Neural cell (in vitro differentiated cells): Measurements from ENCODE around the gene NALCN. TPM values are rescaled to one million over a fixed set of nuclear protein-coding genes. Genes with fewer than 3 reads are reported as not detected.

ENCODE experiments used
- H2AFZ ChIP-seq: fragments of 200-600, 300-800 bp; sonication (generic), shearing (Covaris generic); 2 replicates; pipeline ENCODE4 v1.6.0; 2014; ENCODE audit warnings: low read depth, mild to moderate bottlenecking, antibody characterized with exemption, low read length, moderate library complexity
- H3F3A ChIP-seq: fragments of 200-600 bp; shearing (Covaris generic); 2 replicates; pipeline ENCODE4 v1.6.1; 2016; ENCODE audit warnings: mild to moderate bottlenecking, moderate library complexity, mixed read lengths, antibody characterized with exemption, low read length; ENCODE audit not compliant: insufficient read depth, poor library complexity, severe bottlenecking
- H3K27ac ChIP-seq: fragments of 200-600, 300-800 bp; sonication (generic), shearing (Covaris generic); 2 replicates; pipeline ENCODE4 v1.5.1; 2014; ENCODE audit warnings: mild to moderate bottlenecking, low read length, moderate library complexity
- H3K27me3 ChIP-seq: fragments of 300-800, 200-600 bp; sonication (generic), shearing (Covaris generic); 2 replicates; pipeline ENCODE4 v1.6.0; 2014; ENCODE audit warnings: mild to moderate bottlenecking, low read depth, low read length, moderate library complexity; ENCODE audit not compliant: insufficient read depth
- H3K36me3 ChIP-seq: fragments of 300-800, 200-600 bp; sonication (generic), shearing (Covaris generic); 2 replicates; pipeline ENCODE4 v1.5.1; 2014; ENCODE audit warnings: mild to moderate bottlenecking, antibody characterized with exemption, low read length, moderate library complexity; ENCODE audit not compliant: insufficient read depth
- H3K4me2 ChIP-seq: fragments of 300-800, 200-600 bp; sonication (generic), shearing (Covaris generic); 2 replicates; pipeline ENCODE4 v1.6.0; 2014; ENCODE audit warnings: mild to moderate bottlenecking, low read length
- H3K4me3 ChIP-seq: fragments of 300-800, 200-600 bp; sonication (generic), shearing (Covaris generic); 2 replicates; pipeline ENCODE4 v1.5.1; 2014; ENCODE audit warnings: mild to moderate bottlenecking, low read length, moderate library complexity
- H3K79me2 ChIP-seq: fragments of 200-600 bp; shearing (Covaris generic); replicated peaks from 2 replicates; pipeline ENCODE4 v1.6.0; 2014; ENCODE audit warnings: mild to moderate bottlenecking, low read length, moderate library complexity; ENCODE audit not compliant: insufficient read depth
- H3K9ac ChIP-seq: fragments of 300-800, 200-600 bp; sonication (generic), shearing (Covaris generic); 2 replicates; pipeline ENCODE4 v1.6.1; 2016; ENCODE audit warnings: mild to moderate bottlenecking, low read length, mixed read lengths
- H3K9me2 ChIP-seq: fragments of 200-600 bp; shearing (Covaris generic); 2 replicates; pipeline ENCODE4 v1.6.1; 2016; ENCODE audit warnings: mild to moderate bottlenecking, low read length, mixed read lengths; ENCODE audit not compliant: insufficient read depth
- H3K9me3 ChIP-seq: fragments of 200-600, 300-800 bp; sonication (generic), shearing (Covaris generic); 2 replicates; pipeline ENCODE4 v1.6.1; 2016; ENCODE audit warnings: mild to moderate bottlenecking, mixed run types, low read length, moderate library complexity, mixed read lengths
- H4K20me1 ChIP-seq: fragments of 200-600 bp; shearing (Covaris generic); 2 replicates; pipeline ENCODE4 v1.6.1; 2016; ENCODE audit warnings: mild to moderate bottlenecking, mixed run types; ENCODE audit not compliant: insufficient read depth
- EP300 ChIP-seq: fragments of 450-650 bp; conservative IDR thresholded peaks from 2 replicates; pipeline ENCODE4 v1.6.1; 2014; ENCODE audit warnings: antibody characterized with exemption, mild to moderate bottlenecking, moderate library complexity; ENCODE audit not compliant: poor library complexity, severe bottlenecking
- EZH2 ChIP-seq: fragments of 200-600, 300-800 bp; shearing (Covaris generic), sonication (generic); IDR thresholded peaks from 2 replicates; pipeline ENCODE4 v1.6.1; 2014; ENCODE audit warnings: antibody characterized with exemption, low read length, borderline replicate concordance, mild to moderate bottlenecking; ENCODE audit not compliant: insufficient read depth, poor library complexity, severe bottlenecking
- MXI1 ChIP-seq: fragments of 450-650 bp; conservative IDR thresholded peaks from 2 replicates; pipeline ENCODE4 v1.6.1; 2014; ENCODE audit warnings: antibody characterized with exemption, mild to moderate bottlenecking; ENCODE audit not compliant: poor library complexity, severe bottlenecking
- POLR2AphosphoS5 ChIP-seq: IDR thresholded peaks from 2 replicates; pipeline ENCODE4 v1.6.1; 2012
- RAD21 ChIP-seq: fragments of 450-650 bp; conservative IDR thresholded peaks from 2 replicates; pipeline ENCODE4 v1.6.1; 2014; ENCODE audit warnings: antibody characterized with exemption, mild to moderate bottlenecking, moderate library complexity
- SMC3 ChIP-seq: fragments of 450-650 bp; conservative IDR thresholded peaks from 2 replicates; pipeline ENCODE4 v1.6.1; 2014; ENCODE audit warnings: antibody characterized with exemption, mild to moderate bottlenecking, moderate library complexity; ENCODE audit not compliant: poor library complexity
- TAF1 ChIP-seq: IDR thresholded peaks from 2 replicates; pipeline ENCODE4 v1.6.1; 2012; ENCODE audit warnings: low read depth
- polyA plus RNA-seq: library from polyadenylated mRNA; depleted of rRNA; stranded (reverse); fragments of >200 nt; gene quantifications from 2 replicates; pipeline ENCODE4 v1.2.3, GENCODE V29; 2014
- TF ChIP-seq, protein P1 (sequence below): IDR thresholded peaks from 2 replicates; pipeline ENCODE4 v1.6.1; 2012; ENCODE audit warnings: borderline replicate concordance
- TF ChIP-seq, protein P2 (sequence below): fragments of 450-650 bp; IDR thresholded peaks from 2 replicates; pipeline ENCODE4 v1.5.1; 2014; ENCODE audit warnings: antibody characterized with exemption, mild to moderate bottlenecking, moderate library complexity; ENCODE audit not compliant: poor library complexity, severe bottlenecking

The NALCN gene
- polyA plus RNA-seq, 1 donor from 2014 or later: 24.1 TPM

DNA sequence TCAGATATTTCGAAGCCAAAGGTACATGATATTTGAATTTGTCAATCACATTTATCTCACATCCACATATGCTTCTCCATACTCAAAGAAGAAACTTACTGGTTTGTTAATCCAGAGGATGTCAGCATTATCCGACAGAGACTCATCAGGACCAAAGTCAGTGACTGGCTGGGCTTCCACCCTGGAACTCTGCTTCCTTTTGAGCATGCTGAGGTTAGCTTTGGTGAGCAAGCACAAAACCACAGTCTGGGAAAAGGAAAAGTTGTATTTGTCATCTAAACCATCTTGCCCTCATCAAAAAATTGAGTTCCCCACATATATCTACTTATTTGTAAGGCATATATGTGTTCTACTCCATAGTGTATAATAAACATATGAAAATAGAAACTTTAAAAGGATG lies 17.4 kb downstream of the NALCN start:
- Histone ChIP-seq H4K20me1 (no peaks in the 10 kb centered on the region), H3K4me2 (no peak overlapping the region), H3K27ac (no peak overlapping the region), H3K9me3 (no peaks in the 10 kb centered on the region), H2AFZ (no peak overlapping the region), H3K79me2 (no peaks in the 10 kb centered on the region), H3K36me3 (no peaks in the 10 kb centered on the region), H3K9ac (no peak overlapping the region), H3K9me2 (no peaks in the 10 kb centered on the region), H3K27me3 (no peaks in the 10 kb centered on the region), H3F3A (no peaks in the 10 kb centered on the region), H3K4me3 (no peak overlapping the region)
- TF ChIP-seq, protein P1, sequence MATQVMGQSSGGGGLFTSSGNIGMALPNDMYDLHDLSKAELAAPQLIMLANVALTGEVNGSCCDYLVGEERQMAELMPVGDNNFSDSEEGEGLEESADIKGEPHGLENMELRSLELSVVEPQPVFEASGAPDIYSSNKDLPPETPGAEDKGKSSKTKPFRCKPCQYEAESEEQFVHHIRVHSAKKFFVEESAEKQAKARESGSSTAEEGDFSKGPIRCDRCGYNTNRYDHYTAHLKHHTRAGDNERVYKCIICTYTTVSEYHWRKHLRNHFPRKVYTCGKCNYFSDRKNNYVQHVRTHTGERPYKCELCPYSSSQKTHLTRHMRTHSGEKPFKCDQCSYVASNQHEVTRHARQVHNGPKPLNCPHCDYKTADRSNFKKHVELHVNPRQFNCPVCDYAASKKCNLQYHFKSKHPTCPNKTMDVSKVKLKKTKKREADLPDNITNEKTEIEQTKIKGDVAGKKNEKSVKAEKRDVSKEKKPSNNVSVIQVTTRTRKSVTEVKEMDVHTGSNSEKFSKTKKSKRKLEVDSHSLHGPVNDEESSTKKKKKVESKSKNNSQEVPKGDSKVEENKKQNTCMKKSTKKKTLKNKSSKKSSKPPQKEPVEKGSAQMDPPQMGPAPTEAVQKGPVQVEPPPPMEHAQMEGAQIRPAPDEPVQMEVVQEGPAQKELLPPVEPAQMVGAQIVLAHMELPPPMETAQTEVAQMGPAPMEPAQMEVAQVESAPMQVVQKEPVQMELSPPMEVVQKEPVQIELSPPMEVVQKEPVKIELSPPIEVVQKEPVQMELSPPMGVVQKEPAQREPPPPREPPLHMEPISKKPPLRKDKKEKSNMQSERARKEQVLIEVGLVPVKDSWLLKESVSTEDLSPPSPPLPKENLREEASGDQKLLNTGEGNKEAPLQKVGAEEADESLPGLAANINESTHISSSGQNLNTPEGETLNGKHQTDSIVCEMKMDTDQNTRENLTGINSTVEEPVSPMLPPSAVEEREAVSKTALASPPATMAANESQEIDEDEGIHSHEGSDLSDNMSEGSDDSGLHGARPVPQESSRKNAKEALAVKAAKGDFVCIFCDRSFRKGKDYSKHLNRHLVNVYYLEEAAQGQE: no peak
- TF ChIP-seq EP300: no peak
- TF ChIP-seq POLR2AphosphoS5: no peak
- no peak for TF ChIP-seq TAF1
- TF ChIP-seq, protein P2, sequence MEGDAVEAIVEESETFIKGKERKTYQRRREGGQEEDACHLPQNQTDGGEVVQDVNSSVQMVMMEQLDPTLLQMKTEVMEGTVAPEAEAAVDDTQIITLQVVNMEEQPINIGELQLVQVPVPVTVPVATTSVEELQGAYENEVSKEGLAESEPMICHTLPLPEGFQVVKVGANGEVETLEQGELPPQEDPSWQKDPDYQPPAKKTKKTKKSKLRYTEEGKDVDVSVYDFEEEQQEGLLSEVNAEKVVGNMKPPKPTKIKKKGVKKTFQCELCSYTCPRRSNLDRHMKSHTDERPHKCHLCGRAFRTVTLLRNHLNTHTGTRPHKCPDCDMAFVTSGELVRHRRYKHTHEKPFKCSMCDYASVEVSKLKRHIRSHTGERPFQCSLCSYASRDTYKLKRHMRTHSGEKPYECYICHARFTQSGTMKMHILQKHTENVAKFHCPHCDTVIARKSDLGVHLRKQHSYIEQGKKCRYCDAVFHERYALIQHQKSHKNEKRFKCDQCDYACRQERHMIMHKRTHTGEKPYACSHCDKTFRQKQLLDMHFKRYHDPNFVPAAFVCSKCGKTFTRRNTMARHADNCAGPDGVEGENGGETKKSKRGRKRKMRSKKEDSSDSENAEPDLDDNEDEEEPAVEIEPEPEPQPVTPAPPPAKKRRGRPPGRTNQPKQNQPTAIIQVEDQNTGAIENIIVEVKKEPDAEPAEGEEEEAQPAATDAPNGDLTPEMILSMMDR: no peak
- no peak for TF ChIP-seq SMC3
- no peak for TF ChIP-seq RAD21
- no peak for TF ChIP-seq MXI1
- no peak for TF ChIP-seq EZH2

DNA sequence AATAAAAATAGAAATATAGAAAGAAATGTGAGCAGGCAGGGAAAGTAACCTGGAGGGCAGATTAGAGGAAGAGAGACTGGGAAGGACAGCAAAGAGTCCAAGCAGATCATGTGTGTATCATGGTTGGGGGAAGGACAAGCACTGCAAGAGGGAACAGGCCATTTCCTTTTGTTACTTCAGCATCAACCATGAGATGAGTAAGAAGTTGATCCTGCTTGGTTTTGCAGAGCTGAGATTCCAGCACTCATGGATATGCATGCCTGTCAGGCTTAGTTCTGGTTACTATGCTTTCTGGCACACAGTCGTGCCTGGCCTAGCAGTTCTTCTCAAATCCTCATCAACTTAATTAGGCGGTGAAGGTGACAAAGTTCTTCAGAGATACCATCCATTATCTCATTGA lies 18.1 kb downstream of the NALCN start:
- H3F3A ChIP-seq: no peaks in the 10 kb centered on the region
- no peak overlapping the region for H3K4me2 ChIP-seq
- H3K9ac ChIP-seq: no peak overlapping the region
- no peaks in the 10 kb centered on the region for H3K79me2 ChIP-seq
- H4K20me1 ChIP-seq: no peaks in the 10 kb centered on the region
- H3K4me3 ChIP-seq: no peak overlapping the region
- no peaks in the 10 kb centered on the region for H3K36me3 ChIP-seq
- H2AFZ ChIP-seq: no peak overlapping the region
- H3K9me3 ChIP-seq: no peaks in the 10 kb centered on the region
- no peaks in the 10 kb centered on the region for H3K27me3 ChIP-seq
- H3K9me2 ChIP-seq: no peaks in the 10 kb centered on the region
- TF ChIP-seq TAF1 (no peak), EZH2 (no peak), EP300 (no peak)
- TF ChIP-seq, protein P1: no peak
- H3K27ac ChIP-seq: no peak overlapping the region
